HepG2 (cell line): ENCODE data around the gene RBFOX1.

Experiments used
- ARHGAP35 ChIP-seq: sonication (generic); formaldehyde crosslinking; IDR thresholded peaks from 2 replicates; pipeline ENCODE4 v1.9.0; 2022; ENCODE audit warnings: mild to moderate bottlenecking, inconsistent platforms, moderate library complexity, missing genetic modification reagents, borderline replicate concordance
- CTCF ChIP-seq: sonication (generic); formaldehyde crosslinking; IDR thresholded peaks from 2 replicates; pipeline ENCODE4 v1.5.0; 2020; ENCODE audit warnings: mild to moderate bottlenecking, missing genetic modification reagents, moderate library complexity
- EP300 ChIP-seq, 3 experiments: sonication (generic) in 1 of 3; formaldehyde crosslinking in 1 of 3; IDR thresholded peaks; 2 replicates each; pipeline versions ENCODE4 v1.5.1 to v1.6.1; 2011 to 2020; ENCODE audit warnings: low read depth in 2 of 3, low read length in 2 of 3, borderline replicate concordance in 1 of 3, improper control_type of control experiment in 1 of 3, mild to moderate bottlenecking in 1 of 3, missing genetic modification reagents in 1 of 3, moderate library complexity in 1 of 3
- NBN ChIP-seq: fragments of 450-650 bp; conservative IDR thresholded peaks from 2 replicates; pipeline ENCODE4 v1.6.1; 2017
- NFE2L2 ChIP-seq: fragments of 150-350 bp; IDR thresholded peaks from 2 replicates; pipeline ENCODE4 v1.6.1; 2014; ENCODE audit warnings: low read length
- POLR2A ChIP-seq, 2 experiments: IDR thresholded peaks; 2 replicates each; pipeline ENCODE4 v1.6.1; 2011; ENCODE audit warnings: low read depth in 2 of 2, low read length in 2 of 2, mild to moderate bottlenecking in 1 of 2, moderate library complexity in 1 of 2; ENCODE audit not compliant: insufficient read depth in 1 of 2
- TCF7L2 ChIP-seq: IDR thresholded peaks from 2 replicates; pipeline ENCODE4 v1.6.1; 2011; ENCODE audit warnings: mild to moderate bottlenecking, low read depth, low read length, moderate library complexity
- ZNF274 ChIP-seq: sonication (generic); formaldehyde crosslinking; IDR thresholded peaks from 2 replicates; pipeline ENCODE4 v1.5.1; 2020; ENCODE audit warnings: mild to moderate bottlenecking, missing genetic modification reagents
- ZNF513 ChIP-seq: sonication (generic); formaldehyde crosslinking; conservative IDR thresholded peaks from 2 replicates; pipeline ENCODE4 v1.5.0; 2020; ENCODE audit warnings: missing genetic modification reagents
- ZNF569 ChIP-seq: sonication (generic); formaldehyde crosslinking; IDR thresholded peaks from 2 replicates; pipeline ENCODE4 v1.5.0; 2020; ENCODE audit warnings: mild to moderate bottlenecking, missing genetic modification reagents, moderate library complexity, borderline replicate concordance
- ZNF703 ChIP-seq: sonication (generic); formaldehyde crosslinking; IDR thresholded peaks from 2 replicates; pipeline ENCODE4 v1.5.1; 2020; ENCODE audit warnings: missing genetic modification reagents, mild to moderate bottlenecking, moderate library complexity, borderline replicate concordance
- ZNF776 ChIP-seq: sonication (generic); formaldehyde crosslinking; IDR thresholded peaks from 2 replicates; pipeline ENCODE4 v1.4.0; 2020; ENCODE audit warnings: mild to moderate bottlenecking, missing genetic modification reagents
- ZSCAN5A ChIP-seq: sonication (generic); formaldehyde crosslinking; IDR thresholded peaks from 2 replicates; pipeline ENCODE4 v1.8.0; 2022; ENCODE audit warnings: mild to moderate bottlenecking, missing genetic modification reagents, borderline replicate concordance
- TF ChIP-seq, protein P1 (sequence below): sonication (generic); formaldehyde crosslinking; IDR thresholded peaks from 2 replicates; pipeline ENCODE4 v1.4.0; 2020; ENCODE audit warnings: mild to moderate bottlenecking, missing genetic modification reagents, borderline replicate concordance

DNA sequence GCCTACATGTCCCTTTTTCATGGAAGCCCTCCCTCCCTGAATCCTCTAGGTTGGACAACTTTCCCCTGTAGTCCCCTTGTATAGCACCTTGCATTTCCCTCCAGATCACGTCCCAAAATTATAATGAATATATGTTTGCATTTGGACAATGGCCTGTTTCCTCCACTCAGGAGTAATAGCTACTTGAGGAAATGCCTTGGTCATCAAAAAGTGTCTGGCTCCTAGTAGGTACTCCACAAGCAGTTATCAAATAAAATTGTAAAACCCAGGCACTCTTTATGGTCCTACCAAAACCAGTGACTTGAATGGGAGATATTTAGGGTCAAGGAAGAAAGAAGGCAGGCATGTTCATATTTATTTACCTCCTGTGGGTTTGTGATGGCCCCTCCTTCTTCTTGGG is 59.6 kb downstream of the RBFOX1 start:
- TF ChIP-seq CTCF (CRISPR knock-in tag) = no peak
- no peak for TF ChIP-seq NBN
- TF ChIP-seq, protein P1, sequence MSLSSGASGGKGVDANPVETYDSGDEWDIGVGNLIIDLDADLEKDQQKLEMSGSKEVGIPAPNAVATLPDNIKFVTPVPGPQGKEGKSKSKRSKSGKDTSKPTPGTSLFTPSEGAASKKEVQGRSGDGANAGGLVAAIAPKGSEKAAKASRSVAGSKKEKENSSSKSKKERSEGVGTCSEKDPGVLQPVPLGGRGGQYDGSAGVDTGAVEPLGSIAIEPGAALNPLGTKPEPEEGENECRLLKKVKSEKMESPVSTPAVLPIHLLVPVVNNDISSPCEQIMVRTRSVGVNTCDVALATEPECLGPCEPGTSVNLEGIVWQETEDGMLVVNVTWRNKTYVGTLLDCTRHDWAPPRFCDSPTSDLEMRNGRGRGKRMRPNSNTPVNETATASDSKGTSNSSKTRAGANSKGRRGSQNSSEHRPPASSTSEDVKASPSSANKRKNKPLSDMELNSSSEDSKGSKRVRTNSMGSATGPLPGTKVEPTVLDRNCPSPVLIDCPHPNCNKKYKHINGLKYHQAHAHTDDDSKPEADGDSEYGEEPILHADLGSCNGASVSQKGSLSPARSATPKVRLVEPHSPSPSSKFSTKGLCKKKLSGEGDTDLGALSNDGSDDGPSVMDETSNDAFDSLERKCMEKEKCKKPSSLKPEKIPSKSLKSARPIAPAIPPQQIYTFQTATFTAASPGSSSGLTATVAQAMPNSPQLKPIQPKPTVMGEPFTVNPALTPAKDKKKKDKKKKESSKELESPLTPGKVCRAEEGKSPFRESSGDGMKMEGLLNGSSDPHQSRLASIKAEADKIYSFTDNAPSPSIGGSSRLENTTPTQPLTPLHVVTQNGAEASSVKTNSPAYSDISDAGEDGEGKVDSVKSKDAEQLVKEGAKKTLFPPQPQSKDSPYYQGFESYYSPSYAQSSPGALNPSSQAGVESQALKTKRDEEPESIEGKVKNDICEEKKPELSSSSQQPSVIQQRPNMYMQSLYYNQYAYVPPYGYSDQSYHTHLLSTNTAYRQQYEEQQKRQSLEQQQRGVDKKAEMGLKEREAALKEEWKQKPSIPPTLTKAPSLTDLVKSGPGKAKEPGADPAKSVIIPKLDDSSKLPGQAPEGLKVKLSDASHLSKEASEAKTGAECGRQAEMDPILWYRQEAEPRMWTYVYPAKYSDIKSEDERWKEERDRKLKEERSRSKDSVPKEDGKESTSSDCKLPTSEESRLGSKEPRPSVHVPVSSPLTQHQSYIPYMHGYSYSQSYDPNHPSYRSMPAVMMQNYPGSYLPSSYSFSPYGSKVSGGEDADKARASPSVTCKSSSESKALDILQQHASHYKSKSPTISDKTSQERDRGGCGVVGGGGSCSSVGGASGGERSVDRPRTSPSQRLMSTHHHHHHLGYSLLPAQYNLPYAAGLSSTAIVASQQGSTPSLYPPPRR (CRISPR knock-in tag) = no peak
- TF ChIP-seq ZNF776 (CRISPR knock-in tag) = no peak
- TF ChIP-seq POLR2A (IDR thresholded peaks at IDR 0.05; ENCODE audit: insufficient read depth in 1 of 2, low read depth in 2 of 2, low read length in 2 of 2) = no peak
- no peak for TF ChIP-seq ARHGAP35 (CRISPR knock-in tag)
- no peak for TF ChIP-seq TCF7L2
- no peak for TF ChIP-seq ZSCAN5A (CRISPR knock-in tag)
- TF ChIP-seq ZNF569 (CRISPR knock-in tag) = no peak
- no peak for TF ChIP-seq ZNF703
- no peak for TF ChIP-seq EP300 (IDR thresholded peaks at IDR 0.05; ENCODE audit: low read depth in 2 of 2, low read length in 2 of 2)
- TF ChIP-seq EP300 (CRISPR knock-in tag; IDR thresholded peaks at IDR 0.05; ENCODE audit: borderline replicate concordance) = no peak
- TF ChIP-seq ZNF274 (CRISPR knock-in tag) = no peak
- TF ChIP-seq ZNF513 (CRISPR knock-in tag) = no peak
- no peak for TF ChIP-seq NFE2L2
